NCI-H526 treated with DMSO at 0.1 percent for 48 hours (cell line): ENCODE results near the gene UMAD1.

Experiments used
- DNase-seq: peaks from one replicate; lab custom pipeline; 2025; lab: John Stamatoyannopoulos, UW

UMAD1 gene

GRCh38 chr7:7693881-7694280 lies 53.3 kb downstream of the UMAD1 start:
- DNase-seq, result no peak

GRCh38 chr7:7694542-7694941 lies 54.0 kb downstream of the UMAD1 start:
- DNase-seq, result no peak

DNA sequence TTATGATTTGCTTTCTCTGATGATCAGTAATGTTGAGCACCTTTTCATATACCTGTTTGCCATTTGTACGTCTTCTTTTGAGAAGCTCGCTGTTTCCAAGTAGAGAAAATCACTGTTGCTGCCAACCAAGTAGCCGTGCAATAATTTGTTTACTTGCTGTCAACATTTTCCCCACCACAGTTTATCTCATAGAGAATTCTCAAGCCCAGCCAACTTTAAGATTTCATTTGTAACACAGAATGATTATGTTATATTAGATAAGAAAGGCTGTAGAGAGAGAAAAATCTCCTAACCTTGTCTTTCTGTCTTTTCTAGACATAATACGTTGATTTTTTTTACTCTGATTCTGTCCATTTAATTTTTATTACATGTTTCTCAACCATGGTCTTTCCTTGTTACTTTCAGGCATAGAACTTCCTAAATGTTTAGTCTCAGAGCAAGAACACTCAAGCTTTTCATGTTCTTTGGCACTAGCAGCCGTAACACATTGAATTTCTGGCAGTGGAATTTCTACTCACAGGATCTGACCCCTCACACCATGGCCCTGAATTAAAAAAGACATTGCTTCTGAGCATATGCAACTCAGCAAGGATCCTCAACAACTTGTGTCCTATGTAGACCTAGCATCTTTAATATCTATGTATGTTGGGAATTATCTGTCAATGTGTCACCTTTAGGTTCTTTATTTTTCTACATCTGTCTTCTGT lies 54.7 kb downstream of the UMAD1 start:
- no peak for DNase-seq

DNA sequence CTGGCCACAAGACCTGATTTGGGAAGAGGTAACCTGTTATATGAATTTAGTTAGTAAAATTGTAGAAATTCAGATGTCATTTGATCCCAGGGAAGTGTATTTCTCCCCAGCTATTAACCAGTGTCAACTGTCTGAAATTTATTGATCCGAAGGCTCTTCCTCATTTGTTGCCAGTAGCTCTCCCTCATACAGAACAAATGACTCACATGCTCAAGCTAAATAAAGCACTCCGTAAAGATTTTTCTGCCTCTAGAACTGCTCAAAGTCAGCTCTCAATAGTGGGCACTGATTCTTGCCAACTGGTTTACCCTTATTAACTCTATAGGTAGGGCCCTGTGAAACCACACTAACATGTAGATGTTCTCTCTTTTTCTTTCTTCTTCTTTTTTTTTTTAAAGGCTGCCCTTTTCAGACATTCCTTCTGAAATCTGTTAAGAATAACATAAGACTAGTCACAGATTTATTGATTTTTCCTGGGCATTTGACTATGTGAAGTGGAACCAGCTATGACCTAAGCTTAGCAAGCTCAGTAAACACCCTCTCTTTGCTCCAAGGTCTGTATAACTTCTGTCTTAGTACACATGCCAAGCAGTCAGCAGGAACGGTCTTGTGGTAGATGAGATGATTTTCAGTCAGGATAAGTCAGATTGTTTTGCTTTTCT lies 56.0 kb downstream of the UMAD1 start:
- DNase-seq, result no peak

DNA sequence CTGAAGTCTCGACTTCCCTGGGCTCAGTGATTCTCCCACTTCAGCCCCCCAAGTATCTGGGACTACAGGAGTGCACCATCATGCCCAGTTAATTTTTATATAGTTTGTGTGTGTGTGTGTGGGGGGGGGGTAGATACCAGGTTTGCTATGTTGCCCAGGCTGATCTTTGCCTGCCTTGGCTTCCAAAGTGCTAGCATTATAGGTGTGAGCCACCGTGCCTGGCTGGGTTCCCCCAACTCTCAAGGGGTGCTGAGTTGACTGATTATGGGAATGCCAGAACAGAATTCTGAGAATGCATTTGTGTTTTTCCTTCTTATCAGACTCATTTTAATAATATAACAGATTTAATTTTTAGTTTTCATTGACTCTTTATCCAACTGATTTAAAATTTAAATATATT lies 58.4 kb downstream of the UMAD1 start:
- DNase-seq, result no peak

- no peak for DNase-seq
Measured at GRCh38 chr7:7699380-7699779, 58.8 kb downstream of the UMAD1 start.

DNA sequence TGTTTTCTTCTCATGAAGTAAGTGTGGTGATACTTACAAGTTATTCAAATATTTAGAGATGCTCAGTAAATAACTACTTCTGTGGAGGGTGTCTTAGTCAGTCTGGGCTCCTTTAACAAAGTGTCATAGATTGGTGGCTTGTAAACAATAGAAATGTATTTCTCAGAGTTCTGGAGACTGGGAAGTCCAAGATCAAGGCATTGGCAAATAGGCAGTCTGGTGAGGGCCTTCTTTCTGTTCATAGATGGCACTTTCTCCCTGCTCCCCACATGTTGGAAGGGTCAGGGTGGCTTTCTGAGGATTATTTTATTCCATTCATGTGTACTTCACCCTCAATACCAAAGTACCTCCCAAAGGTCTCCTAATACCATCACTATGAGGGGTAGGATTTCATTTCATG lies 59.4 kb downstream of the UMAD1 start:
- DNase-seq, result no peak

DNA sequence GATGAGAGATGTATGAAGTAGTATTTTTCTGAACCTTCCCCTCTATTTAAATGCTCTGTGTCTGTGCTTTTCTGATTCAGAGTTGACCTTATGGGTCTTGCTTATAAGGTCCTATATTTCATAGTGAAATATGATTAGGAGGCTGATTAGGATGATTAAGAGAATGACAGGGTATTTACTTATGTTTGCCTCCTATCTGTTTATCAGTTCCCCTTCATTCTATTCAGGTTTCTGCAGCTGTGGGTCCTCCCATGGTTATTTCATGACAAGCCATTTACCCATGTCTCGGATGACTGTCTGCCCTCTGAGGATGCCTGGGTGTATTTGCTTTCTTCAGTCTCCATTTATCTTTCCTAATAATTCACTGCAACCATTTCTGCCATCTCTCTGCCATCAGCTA lies 61.0 kb downstream of the UMAD1 start:
- DNase-seq, result no peak

DNA sequence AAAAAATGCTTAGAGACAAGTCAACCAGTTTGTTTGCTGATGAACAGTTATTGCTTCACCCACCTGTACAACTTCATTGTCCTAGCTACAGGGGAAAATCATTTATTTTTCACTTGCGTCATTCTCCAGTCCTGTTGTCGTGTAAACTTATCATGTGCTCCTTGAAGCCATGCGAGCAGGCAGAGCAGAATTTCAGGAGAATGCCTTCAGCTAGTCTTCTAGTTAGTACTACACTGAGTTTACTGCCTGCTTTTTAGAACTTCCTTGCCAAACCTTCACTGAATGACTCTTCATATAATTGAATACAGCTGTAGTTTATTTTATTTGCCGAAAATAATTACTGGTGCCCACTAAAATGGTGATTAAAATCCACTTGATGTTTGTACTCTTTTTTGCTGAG lies 62.3 kb downstream of the UMAD1 start:
- no peak for DNase-seq

- no peak for DNase-seq
Measured at GRCh38 chr7:7703427-7703826, 62.9 kb downstream of the UMAD1 start.

DNA sequence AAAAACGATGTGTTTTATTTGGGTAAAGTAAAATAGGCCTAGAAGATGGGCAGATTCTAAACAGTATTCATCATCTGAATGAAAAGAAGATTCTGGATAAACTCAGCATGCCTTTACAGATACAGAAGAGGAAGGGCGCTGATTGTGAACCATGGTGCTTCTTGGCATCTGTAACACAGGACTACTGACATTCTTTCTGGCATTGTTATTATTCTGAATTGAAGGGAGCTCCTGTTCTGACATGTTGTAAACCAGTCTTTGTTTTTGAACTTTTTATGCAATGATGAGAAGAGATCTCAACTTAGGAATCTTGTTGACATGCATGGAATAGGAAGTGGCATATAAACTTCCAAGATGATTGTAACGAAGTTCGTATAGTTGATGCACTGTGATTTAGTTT lies 64.3 kb downstream of the UMAD1 start:
- DNase-seq, result no peak

DNA sequence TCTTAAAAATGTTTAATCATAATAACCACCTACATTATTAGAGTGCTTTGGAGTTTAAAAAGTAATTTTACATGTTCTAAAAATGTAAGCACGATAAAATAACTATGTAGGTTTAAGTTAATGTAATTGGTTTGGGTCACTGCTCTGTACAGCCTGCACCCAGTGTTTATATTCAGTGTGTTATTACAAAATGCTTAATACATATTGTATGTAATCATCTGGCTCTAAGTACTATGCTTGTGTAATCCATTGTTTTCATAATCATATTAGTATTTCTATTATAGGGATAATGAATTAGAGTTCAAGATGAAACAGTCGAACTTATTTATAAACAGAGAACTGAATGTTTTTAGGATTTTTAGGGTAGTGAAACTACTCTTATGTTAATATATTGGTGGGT lies 64.8 kb downstream of the UMAD1 start:
- DNase-seq, result no peak

DNA sequence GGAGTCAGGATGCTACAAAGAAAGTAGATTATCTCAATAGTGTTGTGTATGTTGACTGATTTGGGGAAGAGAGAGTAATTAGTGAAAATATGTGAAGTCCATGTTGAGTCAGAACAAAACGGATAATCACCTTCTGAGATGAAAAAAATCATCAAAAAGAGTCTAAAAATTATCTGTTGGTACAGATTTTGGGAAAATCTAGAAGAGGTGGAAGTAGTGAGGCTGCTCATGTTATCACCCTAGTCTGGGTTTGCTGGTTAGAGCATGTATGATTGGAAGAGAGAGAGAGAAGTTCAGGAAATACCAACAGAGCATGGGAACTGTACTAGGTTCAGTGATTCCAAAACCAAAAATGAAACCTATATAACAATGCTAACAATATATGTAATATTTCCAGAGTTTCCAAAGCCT lies 65.6 kb downstream of the UMAD1 start:
- no peak for DNase-seq

GRCh38 chr7:7706556-7707172 lies 66.1 kb downstream of the UMAD1 start:
- no peak for DNase-seq

- DNase-seq, result no peak
Measured at GRCh38 chr7:7707246-7707645, 66.7 kb downstream of the UMAD1 start.

GRCh38 chr7:7707806-7708205 lies 67.3 kb downstream of the UMAD1 start:
- peak; percentile 29 for DNase-seq

DNA sequence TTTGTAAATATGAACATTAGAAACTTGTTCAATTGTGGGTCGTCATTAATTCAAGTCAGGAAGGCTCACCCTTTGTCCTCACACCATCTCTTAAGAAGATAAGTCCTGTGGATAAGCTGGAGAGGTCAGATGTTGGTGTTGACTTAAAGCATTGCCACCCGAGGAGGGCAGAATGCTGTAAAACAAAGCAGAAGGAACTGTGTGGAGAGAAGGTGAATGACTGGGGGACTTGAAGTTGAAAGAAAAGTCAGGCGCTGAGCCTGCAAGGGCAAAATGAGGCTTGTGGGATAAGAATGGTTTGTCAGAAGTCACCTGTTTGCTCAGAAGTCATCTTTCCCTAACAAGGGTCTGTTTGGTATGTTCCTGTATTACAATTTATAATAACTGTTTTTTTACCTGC lies 68.7 kb downstream of the UMAD1 start:
- DNase-seq, result no peak

- no peak for DNase-seq
Measured at GRCh38 chr7:7710469-7710868, 69.9 kb downstream of the UMAD1 start.

GRCh38 chr7:7713730-7714129 lies 73.2 kb downstream of the UMAD1 start:
- DNase-seq, result no peak

DNA sequence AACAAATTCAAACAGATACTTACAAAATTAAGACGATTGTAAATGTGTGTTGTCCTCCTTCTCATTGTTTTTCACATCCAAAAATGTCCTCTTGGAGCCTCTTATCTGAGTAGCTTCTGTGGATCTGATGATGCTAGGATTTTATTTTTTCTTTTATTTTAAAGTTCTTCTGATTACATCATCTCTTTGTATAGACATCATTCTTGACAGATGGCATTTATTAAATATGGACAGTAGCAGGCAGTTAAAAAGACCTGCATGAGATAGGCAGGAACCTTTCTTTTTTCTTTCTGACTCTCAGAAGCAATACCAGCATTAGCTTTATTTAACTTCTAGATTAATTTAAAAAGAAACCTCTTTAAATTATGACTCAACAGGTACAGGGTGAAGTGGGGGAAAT lies 77.9 kb downstream of the UMAD1 start, which contains the start of gene RPA3:
TSS of gene RPA3 (minus strand) at position 116 of the 400 bp plus-strand sequence. CDS start 78,189 bp downstream, outside the sequence.
- no peak for DNase-seq

GRCh38 chr7:7719236-7719635 lies 78.7 kb downstream of the UMAD1 start:
- DNase-seq, result peak; percentile 22

- no peak for DNase-seq
Measured at GRCh38 chr7:7720193-7720592, 79.6 kb downstream of the UMAD1 start.
